Thoracic aorta (tissue), 2 donors: ENCODE results near the gene CAPN11. TPM values are rescaled to one million over a fixed set of nuclear protein-coding genes. Genes with fewer than 3 reads are reported as not detected.

Experiments
- ATAC-seq: fragments of 150-250 bp; one replicate; pipeline ENCODE4 v1.8.0; 2017; ENCODE audit warnings: low read depth; ENCODE audit not compliant: insufficient number of reproducible peaks, low FRiP score
- DNase-seq: peaks from one replicate; pipeline ENCODE4 v3.0.0-alpha.2; 2020; ENCODE audit warnings: low spot score
- H3K27ac ChIP-seq, 2 donors: fragments of 200-600 bp; sonication (generic); 1 replicate in 1 of 2; 2 replicates in 1 of 2; pipeline ENCODE4 v1.5.1; 2016; ENCODE audit warnings: mild to moderate bottlenecking in 2 of 2, moderate library complexity in 2 of 2
- H3K27me3 ChIP-seq: fragments of 200-600 bp; sonication (generic); replicated peaks from 2 replicates; pipeline ENCODE4 v1.6.0; 2016; ENCODE audit warnings: mild to moderate bottlenecking; ENCODE audit not compliant: insufficient read depth
- H3K36me3 ChIP-seq: fragments of 200-600 bp; sonication (generic); one replicate; pipeline ENCODE4 v1.5.1; 2016
- H3K4me1 ChIP-seq, 2 donors: fragments of 200-600 bp; sonication (generic); 1 replicate in 1 of 2; 2 replicates in 1 of 2; pipeline versions ENCODE4 v1.5.1 to v1.6.0; 2016; ENCODE audit warnings: low read depth in 2 of 2, mild to moderate bottlenecking in 1 of 2; ENCODE audit not compliant: control insufficient read depth in 1 of 2
- H3K4me3 ChIP-seq: fragments of 200-600 bp; sonication (generic); 2 replicates; pipeline ENCODE4 v1.5.1; 2016; ENCODE audit warnings: mild to moderate bottlenecking
- H3K9me3 ChIP-seq: fragments of 200-600 bp; sonication (generic); 2 replicates; pipeline ENCODE4 v1.5.1; 2016
- CTCF ChIP-seq: fragments of 200-600 bp; sonication (generic); IDR thresholded peaks from one replicate; pipeline ENCODE4 v1.5.1; 2019; ENCODE audit warnings: antibody characterized with exemption
- total RNA-seq, 2 donors: library from RNA; depleted of rRNA; stranded (reverse); fragments of >200 nt; gene quantifications; one replicate each; pipeline versions ENCODE4 v1.1.0 to v1.2.3, GENCODE V29; 2016

CAPN11 gene
- total RNA-seq, 2 donors from 2014 or later, result not detected

DNA sequence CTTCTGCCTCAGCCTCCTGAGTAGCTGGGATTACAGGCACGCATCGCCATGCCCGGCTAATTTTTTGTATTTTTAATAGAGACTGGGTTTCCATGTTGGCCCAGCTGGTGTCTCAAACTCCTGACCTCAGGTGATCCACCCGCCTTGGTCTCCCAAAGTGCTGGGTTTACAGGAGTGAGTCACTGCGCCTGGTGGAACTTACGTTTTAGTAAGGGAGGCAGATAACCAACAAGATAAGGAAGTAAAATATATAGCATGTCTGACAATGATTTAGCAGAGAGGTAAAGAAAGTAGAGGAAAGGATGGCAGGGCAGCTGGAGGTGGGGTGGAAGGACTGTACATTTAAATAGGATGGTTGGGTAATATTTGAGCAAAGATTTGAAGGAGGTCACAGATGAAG is 45.3 kb downstream of the CAPN11 start:
- no peak overlapping the region for H3K27ac ChIP-seq
- TF ChIP-seq CTCF, result no peak
- ATAC-seq, result no peak
- H3K27me3 ChIP-seq, result no peaks in the 10 kb centered on the region
- no peak overlapping the region for H3K4me3 ChIP-seq
- DNase-seq, result no peak
- no peaks in the 10 kb centered on the region for H3K9me3 ChIP-seq
- H3K4me1 ChIP-seq, result peaks cover 4 to 11% of the 10 kb centered on the region in 2 donors
- no peaks in the 10 kb centered on the region for H3K36me3 ChIP-seq

DNA sequence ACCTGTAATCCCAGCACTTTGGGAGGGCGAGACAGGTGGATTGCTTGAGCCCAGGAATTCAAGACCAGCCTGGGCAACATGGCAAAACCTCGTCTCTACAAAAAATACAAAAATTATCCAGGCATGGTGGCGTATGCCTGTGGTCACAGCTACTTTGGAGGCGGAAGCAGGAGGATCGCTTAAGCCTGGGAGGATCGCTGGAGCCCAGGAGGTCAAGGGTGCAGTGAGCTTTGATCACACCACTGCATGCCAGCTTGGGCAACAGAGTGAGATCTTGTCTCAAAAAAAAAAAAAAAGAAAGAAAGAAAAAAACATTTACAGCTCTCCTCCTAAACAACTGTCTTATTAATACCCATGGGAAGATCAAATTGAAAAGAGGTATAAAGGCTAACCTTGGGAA is 49.3 kb downstream of the CAPN11 start:
- Histone ChIP-seq H3K4me3 (no peak overlapping the region), H3K9me3 (no peaks in the 10 kb centered on the region), H3K27ac (no peak overlapping the region), H3K36me3 (no peaks in the 10 kb centered on the region), H3K27me3 (no peaks in the 10 kb centered on the region), H3K4me1 (no peaks in the 10 kb centered on the region)
- no peak for TF ChIP-seq CTCF
- no peak for ATAC-seq
- no peak for DNase-seq

GRCh38 chr6:44211284-44211683 is 52.7 kb downstream of the CAPN11 start:
- Histone ChIP-seq H3K27me3 (no peaks in the 10 kb centered on the region), H3K27ac (no peak overlapping the region), H3K36me3 (no peaks in the 10 kb centered on the region), H3K9me3 (no peaks in the 10 kb centered on the region), H3K4me1 (peaks cover 0 to 2% of the 10 kb centered on the region in 2 donors), H3K4me3 (no peak overlapping the region)
- no peak for ATAC-seq
- DNase-seq, result no peak
- no peak for TF ChIP-seq CTCF

DNA sequence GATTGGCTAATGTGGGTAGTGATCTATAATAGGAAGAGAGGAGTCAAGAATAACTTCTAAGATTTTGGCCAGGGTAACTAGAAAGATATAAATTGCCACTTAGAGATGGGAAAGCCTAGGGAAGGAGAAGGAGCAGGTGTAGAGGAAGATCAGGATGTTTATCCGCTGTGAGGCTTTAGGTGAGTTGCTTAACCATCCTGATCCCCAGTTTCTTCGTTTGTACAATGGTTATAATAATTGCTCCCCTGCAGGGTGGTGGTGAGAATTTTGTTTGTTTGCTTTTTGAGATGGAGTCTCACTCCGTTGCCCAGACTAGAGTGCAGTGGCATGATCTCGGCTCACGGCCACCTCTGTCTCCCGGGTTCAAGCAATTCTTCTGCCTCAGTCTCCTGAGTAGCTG is 55.7 kb downstream of the CAPN11 start:
- Histone ChIP-seq H3K9me3 (no peaks in the 10 kb centered on the region), H3K36me3 (no peaks in the 10 kb centered on the region), H3K27ac (no peak overlapping the region), H3K4me1 (peaks cover 9 to 31% of the 10 kb centered on the region in 2 donors), H3K4me3 (no peak overlapping the region), H3K27me3 (no peaks in the 10 kb centered on the region)
- ATAC-seq (no peak), DNase-seq (no peak)
- no peak for TF ChIP-seq CTCF

GRCh38 chr6:44216677-44217331 is 58.2 kb downstream of the CAPN11 start, which contains the start of gene MYMX:
Gene MYMX, plus strand, starts transcription at chr6:44216926. Its CDS starts 546 bp downstream, at chr6:44217472.
- H3K4me3 ChIP-seq, result peak within 1 kb of the TSS; percentile 18
- H3K4me1 ChIP-seq, result peaks cover 27 to 49% of the 10 kb centered on the region in 2 donors
- peak within 1 kb of the TSS; percentile 97 to 98 for H3K27ac ChIP-seq
- no peaks in the 10 kb centered on the region for H3K27me3 ChIP-seq
- DNase-seq, result no peak
- TF ChIP-seq CTCF, result no peak
- ATAC-seq, result no peak
- H3K9me3 ChIP-seq, result no peaks in the 10 kb centered on the region
- H3K36me3 ChIP-seq, result no peaks in the 10 kb centered on the region
